PC-3 (cell line): ENCODE results near the gene FALEC.

ENCODE experiments used
- CTCF ChIP-seq: fragments of 300-600 bp; sonication (generic); conservative IDR thresholded peaks from 2 replicates; pipeline ENCODE4 v1.5.1; 2017; ENCODE audit warnings: antibody characterized with exemption, low read depth, mild to moderate bottlenecking, low read length
- EZH2phosphoT487 ChIP-seq: fragments of 300-600 bp; sonication (generic); IDR thresholded peaks from 2 replicates; pipeline ENCODE4 v1.6.1; 2018; ENCODE audit warnings: mild to moderate bottlenecking, antibody characterized with exemption, low read length, borderline replicate concordance

DNA sequence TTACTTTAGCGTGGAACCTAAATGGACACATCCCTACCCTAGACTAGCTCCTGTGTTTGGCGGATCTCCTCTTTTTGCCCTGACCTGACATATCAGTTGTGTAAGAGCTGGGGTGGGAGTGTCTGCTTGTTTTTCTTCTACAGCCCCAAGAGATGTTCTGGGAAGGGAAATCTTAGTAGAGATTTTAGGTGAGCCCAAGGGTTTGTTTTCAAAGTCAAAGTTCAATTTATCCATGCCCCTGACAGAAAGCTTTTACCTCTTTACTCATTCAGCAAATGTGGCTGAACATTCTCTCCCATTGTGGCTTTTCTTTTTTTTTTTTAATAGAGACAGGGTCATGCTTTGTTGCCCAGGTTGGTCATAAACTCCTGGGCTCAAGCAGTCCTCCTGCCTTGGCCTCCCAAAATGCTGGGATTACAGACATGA, 35.6 kb upstream of the FALEC start:
- TF ChIP-seq CTCF = no peak
- TF ChIP-seq EZH2phosphoT487 = no peak
